HepG2 (cell line): Measurements from ENCODE around the gene TRPM1. TPM values are rescaled to one million over a fixed set of nuclear protein-coding genes. Genes with fewer than 3 reads are reported as not detected.

Experiments
- BCL3 ChIP-seq: sonication (generic); formaldehyde crosslinking; IDR thresholded peaks from 2 replicates; pipeline ENCODE4 v1.5.1; 2020; ENCODE audit warnings: mild to moderate bottlenecking, missing genetic modification reagents, moderate library complexity
- BORCS8-MEF2B ChIP-seq: sonication (generic); formaldehyde crosslinking; IDR thresholded peaks from 2 replicates; pipeline ENCODE4 v1.8.0; 2022; ENCODE audit warnings: mild to moderate bottlenecking, missing genetic modification reagents
- FOXC1 ChIP-seq: sonication (generic); formaldehyde crosslinking; IDR thresholded peaks from 2 replicates; pipeline ENCODE4 v1.8.0; 2022; ENCODE audit warnings: mild to moderate bottlenecking, missing genetic modification reagents, borderline replicate concordance
- GMEB2 ChIP-seq: IDR thresholded peaks from 2 replicates; pipeline ENCODE4 v1.6.1; 2016; ENCODE audit warnings: missing biosample characterization, missing genetic modification reagents, low read depth
- MED1 ChIP-seq: sonication (generic); formaldehyde crosslinking; IDR thresholded peaks from 2 replicates; pipeline ENCODE4 v1.4.0; 2020; ENCODE audit warnings: missing genetic modification reagents
- MTA1 ChIP-seq: sonication (generic); formaldehyde crosslinking; IDR thresholded peaks from 2 replicates; pipeline ENCODE4 v1.4.0; 2020; ENCODE audit warnings: missing genetic modification reagents, mild to moderate bottlenecking, borderline replicate concordance
- POLR2G ChIP-seq: fragments of 200-400 bp; formaldehyde crosslinking; IDR thresholded peaks from 2 replicates; pipeline ENCODE4 v1.6.1; 2018; ENCODE audit warnings: mild to moderate bottlenecking, low read depth, low read length, moderate library complexity
- RBM39 ChIP-seq: fragments of 200-400 bp; formaldehyde crosslinking; IDR thresholded peaks from one replicate; pipeline ENCODE4 v1.6.1; 2018; ENCODE audit warnings: antibody characterized with exemption, mild to moderate bottlenecking, low read depth, low read length; ENCODE audit not compliant: poor library complexity, severe bottlenecking
- SALL1 ChIP-seq: sonication (generic); formaldehyde crosslinking; IDR thresholded peaks from 2 replicates; pipeline ENCODE4 v1.8.0; 2022; ENCODE audit warnings: mild to moderate bottlenecking, missing genetic modification reagents
- ZBTB7B ChIP-seq: sonication (generic); formaldehyde crosslinking; IDR thresholded peaks from 2 replicates; pipeline ENCODE4 v1.4.0; 2020; ENCODE audit warnings: missing genetic modification reagents
- ZHX2 ChIP-seq, 2 experiments: sonication (generic) in 1 of 2; formaldehyde crosslinking in 1 of 2; IDR thresholded peaks; 2 replicates each; pipeline versions ENCODE4 v1.6.1 to v1.9.0; 2014 to 2022; ENCODE audit warnings: antibody characterized with exemption in 1 of 2, borderline replicate concordance in 1 of 2, inconsistent platforms in 1 of 2, low read depth in 1 of 2, missing genetic modification reagents in 1 of 2
- ZNF530 ChIP-seq: sonication (generic); formaldehyde crosslinking; IDR thresholded peaks from 2 replicates; pipeline ENCODE4 v1.5.0; 2020; ENCODE audit warnings: low read depth, mild to moderate bottlenecking, missing genetic modification reagents
- ZNF709 ChIP-seq: sonication (generic); formaldehyde crosslinking; IDR thresholded peaks from 2 replicates; pipeline ENCODE4 v1.5.0; 2020; ENCODE audit warnings: mild to moderate bottlenecking, missing genetic modification reagents
- ZSCAN21 ChIP-seq: sonication (generic); formaldehyde crosslinking; IDR thresholded peaks from 2 replicates; pipeline ENCODE4 v1.8.0; 2022; ENCODE audit warnings: mild to moderate bottlenecking, missing genetic modification reagents, moderate library complexity, borderline replicate concordance
- polyA plus RNA-seq, 8 experiments: library from polyadenylated mRNA; depleted of rRNA in 3 of 8; stranded (reverse) in 7 of 8; unstranded in 1 of 8; fragments of >200 nt; fragmentation: Illumina TruSeq in 4 of 8; extraction: Trizol in 4 of 8; gene quantifications; 2 replicates each; pipeline versions ENCODE4 v1.2.1 to v1.2.3, GENCODE V29; 2011 to 2016; ENCODE audit warnings: low read depth in 4 of 8, missing spikeins in 1 of 8, mixed read lengths in 1 of 8; ENCODE audit not compliant: insufficient read depth in 1 of 8
- total RNA-seq, 5 experiments: library from RNA; depleted of rRNA; stranded (reverse); fragments of >200 nt; fragmentation: Illumina TruSeq; extraction: Trizol; gene quantifications; 2 replicates each; pipeline ENCODE4 v1.2.3, GENCODE V29; 2016; ENCODE audit warnings: low read depth in 1 of 5

The TRPM1 gene
- total and polyA plus RNA-seq, 2 of the 13 experiments (the other 11 are each of a cell fraction or from before 2014, with no cell fraction given), result not detected

- no peak for TF ChIP-seq ZNF709
- no peak for TF ChIP-seq BCL3 (CRISPR knock-in tag)
- no peak for TF ChIP-seq GMEB2
- peak; percentile 28; the same call in 1 of the 2 replicates for TF ChIP-seq MTA1 (CRISPR knock-in tag)
- TF ChIP-seq ZHX2 (IDR thresholded peaks at IDR 0.05; ENCODE audit: low read depth), result no peak
- TF ChIP-seq ZHX2 (CRISPR knock-in tag; IDR thresholded peaks at IDR 0.05; ENCODE audit: borderline replicate concordance), result peak; percentile 79; the same call in 1 of the 2 replicates
- no peak for TF ChIP-seq ZNF530 (CRISPR knock-in tag)
- no peak; the same call in none of the 2 replicates for TF ChIP-seq FOXC1 (CRISPR knock-in tag)
- peak; percentile 79; the same call in 1 of the 2 replicates for TF ChIP-seq ZSCAN21
- peak; percentile 92 for TF ChIP-seq POLR2G
- peak; percentile 39 for TF ChIP-seq RBM39
- TF ChIP-seq MED1 (CRISPR knock-in tag), result peak; percentile 38; the same call in 1 of the 2 replicates
- peak; percentile 65 for TF ChIP-seq ZBTB7B (CRISPR knock-in tag)
- TF ChIP-seq BORCS8-MEF2B (CRISPR knock-in tag), result peak; percentile 6; the same call in 1 of the 2 replicates
- TF ChIP-seq SALL1, result peak; percentile 41
Observed at GRCh38 chr15:30991255-30992235, 110.0 kb downstream of the TRPM1 start, which contains the start of gene MTMR10 (continued).
